GM19099 (cell line): ENCODE data around the gene IL9.

ENCODE experiments used
- POLR2A ChIP-seq: IDR thresholded peaks from 3 replicates; pipeline ENCODE4 v1.6.1; 2011; ENCODE audit warnings: low read depth; ENCODE audit not compliant: insufficient read length; ENCODE audit errors: extremely low read depth

IL9 gene

DNA sequence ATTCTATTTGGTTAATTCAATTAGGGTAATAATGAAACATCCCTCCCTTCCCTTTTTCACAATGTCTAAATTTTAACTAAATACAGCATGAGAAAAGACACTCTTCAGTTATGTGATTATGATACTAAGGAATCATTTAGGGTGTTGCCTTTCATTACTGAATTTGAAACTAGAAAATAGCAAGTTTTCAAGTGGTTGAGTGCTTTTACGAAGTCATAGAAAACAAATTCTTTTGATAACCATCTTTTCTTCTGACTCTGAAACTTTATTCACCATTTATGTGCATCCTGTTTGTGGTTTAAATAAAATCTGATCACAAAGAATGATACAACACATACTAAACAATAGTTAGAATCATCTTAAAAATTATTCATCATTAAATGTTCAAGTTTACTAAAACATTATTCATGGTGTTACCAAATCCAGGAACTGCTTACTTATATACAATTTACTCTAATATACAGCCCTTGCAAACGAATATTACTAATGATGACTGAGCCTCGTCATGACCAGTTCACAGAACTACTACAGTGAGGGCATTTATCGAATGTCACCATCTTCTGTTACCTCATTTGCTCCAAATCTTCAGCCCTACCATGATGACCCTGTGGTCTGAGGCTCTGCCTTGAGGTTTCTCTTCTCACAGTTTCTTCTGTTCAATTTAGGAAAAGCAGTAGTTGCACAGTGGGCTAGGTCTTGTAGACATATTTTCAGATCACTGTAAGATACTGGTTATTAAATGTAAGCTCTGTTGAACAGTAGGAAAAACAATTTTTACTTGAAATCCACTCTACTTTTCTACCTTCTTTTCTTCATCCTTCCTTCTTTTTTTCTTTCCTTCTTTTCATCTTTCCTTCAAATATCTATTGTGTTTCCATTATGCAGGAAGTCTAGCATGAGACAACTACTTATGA, 18.3 kb upstream of the IL9 start:
- no peak for TF ChIP-seq POLR2A

DNA sequence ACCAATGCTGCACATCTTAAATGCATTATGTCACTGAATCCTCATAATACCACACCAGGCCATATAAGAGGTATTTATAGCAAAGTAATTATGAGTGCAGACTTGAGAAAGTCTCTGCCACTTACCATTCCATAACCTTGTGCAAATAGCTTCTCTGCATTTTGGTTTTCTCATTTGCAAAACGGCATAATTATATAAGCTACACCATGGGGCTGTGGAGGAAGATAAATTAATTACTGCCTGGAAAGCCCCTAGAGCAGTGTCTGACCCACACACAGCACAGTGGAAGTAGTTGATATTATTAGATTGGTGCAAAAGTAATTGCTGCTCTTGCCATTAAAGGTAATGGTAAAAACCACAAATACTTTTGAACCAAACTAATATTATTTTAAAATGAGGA, 9.5 kb upstream of the IL9 start:
- no peak for TF ChIP-seq POLR2A

DNA sequence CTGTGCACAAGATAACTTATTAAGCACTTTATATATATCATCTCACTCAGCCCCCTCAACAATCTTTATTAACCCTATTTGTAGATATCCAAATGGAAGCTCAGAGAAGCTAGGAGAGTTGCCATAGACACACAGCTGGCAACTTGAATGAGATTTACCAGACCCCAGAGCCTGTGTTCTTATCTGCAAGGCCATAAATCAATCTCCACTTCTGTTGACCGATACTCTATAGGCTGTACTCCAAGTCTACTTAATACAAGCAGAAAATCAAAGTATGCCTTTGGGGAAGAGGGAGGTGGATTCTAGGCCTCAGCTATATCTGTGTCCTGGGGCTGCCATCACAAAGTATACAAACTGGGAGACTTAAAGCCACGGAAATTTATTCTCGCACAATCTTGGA, 6.0 kb upstream of the IL9 start:
- no peak for TF ChIP-seq POLR2A

DNA sequence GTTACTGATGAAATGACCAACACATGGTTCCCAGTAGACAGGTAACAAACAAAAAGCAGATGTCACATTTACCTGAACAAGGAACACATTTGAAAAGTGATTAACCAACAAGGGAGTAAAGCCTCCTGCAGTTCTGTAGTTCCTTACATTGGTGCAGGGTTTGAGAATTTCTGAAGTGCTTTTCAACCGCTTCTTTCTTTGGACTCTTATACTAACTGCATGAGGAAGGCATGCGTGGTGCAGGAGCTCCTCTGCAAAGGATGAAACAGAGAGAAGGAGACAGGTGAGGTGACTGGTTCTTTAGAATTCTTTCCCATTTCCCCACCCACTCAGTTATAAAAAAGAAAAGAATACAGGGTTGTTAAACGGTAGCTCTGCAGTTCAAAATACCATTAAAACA, 4.6 kb upstream of the IL9 start:
- no peak for TF ChIP-seq POLR2A

DNA sequence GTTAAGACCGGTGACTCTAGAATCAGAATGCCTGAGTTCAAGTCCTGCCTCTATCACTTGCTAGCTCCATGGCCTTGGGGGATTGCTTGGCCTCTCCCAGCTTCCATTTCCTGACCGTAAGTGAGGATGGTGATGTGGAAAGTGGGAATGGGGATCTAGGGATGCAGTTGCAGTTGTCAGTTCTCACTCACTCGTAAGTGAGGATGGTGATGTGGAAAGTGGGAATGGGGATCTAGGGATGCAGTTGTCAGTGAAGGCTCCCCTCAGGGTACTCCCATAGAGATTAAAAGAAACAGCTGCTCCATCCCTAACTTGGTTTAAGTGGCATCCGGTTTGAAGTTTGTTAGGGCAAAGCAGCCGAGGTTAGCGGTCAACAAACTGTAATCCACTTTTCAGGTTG, 3.0 kb upstream of the IL9 start:
- TF ChIP-seq POLR2A: no peak

DNA sequence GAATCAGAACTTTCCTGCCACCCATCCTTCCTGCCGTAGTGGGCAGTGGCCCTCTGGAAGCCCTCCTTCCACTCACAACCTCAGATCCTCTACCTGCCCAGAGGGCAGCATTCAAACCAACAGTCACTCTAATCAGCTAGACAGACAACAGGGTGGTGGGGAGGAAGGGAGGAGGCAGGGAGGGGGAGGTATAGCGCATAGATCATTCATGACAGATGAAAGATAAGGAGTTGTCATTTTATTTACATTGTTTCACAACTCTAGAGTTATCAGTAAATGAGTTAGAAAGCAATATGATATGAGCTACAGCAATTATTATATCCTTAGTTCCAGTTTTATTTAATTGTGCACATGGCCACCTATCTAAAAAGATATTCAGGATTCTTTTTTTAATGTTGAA, 852 bp downstream of the IL9 start:
- no peak for TF ChIP-seq POLR2A

DNA sequence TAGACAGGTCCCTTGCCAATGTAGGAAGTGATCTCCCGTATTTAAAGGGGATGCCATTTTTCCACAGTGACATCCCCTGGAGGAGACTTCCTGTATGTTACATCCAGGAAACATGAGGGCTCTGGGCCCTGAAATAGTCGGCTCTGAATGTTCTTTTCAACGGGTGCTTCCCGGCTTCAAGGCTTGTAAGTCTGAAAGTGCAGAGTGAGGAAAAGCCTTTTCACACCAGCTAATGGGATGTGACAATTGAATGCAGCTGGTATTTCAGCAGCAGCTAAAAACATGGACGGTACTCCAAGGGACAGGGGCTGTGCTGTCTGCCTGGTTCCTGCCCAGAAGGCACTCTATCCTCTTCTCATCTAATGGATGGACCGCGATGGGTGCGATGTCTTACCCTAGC, 1.4 kb downstream of the IL9 start:
- TF ChIP-seq POLR2A: no peak

DNA sequence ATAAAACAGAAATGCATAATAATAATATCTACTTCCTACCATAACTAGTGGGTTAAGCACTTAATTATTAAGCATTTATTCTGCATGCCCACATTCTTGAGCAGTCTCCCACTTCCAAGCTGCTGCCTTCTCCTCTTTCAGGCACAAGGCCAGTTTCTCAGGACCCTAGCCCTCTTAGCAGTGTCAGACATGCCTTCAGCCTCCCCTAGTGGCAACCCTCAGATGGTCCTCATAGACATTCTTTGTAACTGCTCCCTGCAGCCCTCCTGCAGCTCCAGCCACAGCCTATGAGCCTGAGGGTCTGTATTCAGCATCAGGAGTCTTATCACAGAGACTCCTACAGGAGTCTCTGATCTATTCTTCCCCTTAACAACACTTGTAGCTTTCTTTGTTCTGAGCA, 3.9 kb downstream of the IL9 start:
- TF ChIP-seq POLR2A: no peak

DNA sequence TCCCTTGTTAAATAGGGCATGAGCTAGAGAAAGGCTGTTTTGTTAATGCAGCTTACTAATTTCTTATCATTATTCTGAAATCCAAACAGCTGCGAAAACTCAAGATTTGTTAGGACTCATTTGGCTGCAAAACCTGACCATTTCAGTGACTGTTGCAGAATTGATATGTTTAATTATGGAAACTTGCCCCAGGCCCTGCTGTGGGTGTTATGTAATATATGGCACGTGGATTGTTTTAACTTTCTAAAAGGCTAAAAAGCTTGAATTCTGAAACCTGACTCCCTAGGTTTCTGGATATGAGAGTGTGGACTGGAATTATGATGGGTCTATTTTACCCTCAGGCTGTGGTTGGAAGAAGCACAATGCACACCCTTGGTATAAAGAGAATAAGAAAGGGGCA, 4.4 kb downstream of the IL9 start:
- no peak for TF ChIP-seq POLR2A

DNA sequence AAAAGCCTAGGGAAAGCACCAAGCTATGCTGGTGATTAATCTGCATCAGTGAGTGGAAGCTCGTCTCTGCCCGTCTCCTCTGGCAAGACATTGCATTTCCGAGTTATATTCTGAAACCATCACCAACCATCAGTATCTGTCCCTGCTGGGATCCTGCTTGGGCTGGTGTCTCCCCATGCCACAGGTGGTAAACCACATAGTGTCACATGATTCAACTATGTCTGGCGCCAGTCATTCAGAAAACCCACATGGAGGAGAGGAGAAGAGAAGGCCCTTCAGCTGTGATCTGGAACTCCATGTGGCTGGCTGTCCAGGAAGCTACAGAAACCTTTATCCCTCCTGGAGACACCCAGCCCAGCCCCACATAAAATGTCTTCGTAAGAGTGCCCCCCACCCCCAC, 4.8 kb downstream of the IL9 start:
- TF ChIP-seq POLR2A: no peak

DNA sequence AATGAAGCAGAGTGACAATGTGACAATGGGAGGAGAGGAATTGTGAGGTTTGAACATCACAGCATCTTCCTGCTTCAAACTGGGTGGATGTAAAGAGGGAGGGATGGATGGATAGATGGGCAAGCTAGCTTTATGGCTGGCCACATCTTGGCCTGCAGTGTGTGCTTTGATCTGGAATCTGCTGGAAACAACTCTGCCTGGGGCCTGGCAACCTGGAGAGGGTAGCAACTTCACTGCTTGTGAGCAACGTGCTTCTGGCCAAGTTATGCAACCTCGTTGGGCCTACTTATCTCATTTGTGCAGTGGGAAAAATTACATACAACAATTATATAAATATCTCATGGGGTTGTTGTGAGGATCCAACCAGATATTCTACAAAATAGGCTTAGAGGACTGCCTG, 5.3 kb downstream of the IL9 start:
- no peak for TF ChIP-seq POLR2A

DNA sequence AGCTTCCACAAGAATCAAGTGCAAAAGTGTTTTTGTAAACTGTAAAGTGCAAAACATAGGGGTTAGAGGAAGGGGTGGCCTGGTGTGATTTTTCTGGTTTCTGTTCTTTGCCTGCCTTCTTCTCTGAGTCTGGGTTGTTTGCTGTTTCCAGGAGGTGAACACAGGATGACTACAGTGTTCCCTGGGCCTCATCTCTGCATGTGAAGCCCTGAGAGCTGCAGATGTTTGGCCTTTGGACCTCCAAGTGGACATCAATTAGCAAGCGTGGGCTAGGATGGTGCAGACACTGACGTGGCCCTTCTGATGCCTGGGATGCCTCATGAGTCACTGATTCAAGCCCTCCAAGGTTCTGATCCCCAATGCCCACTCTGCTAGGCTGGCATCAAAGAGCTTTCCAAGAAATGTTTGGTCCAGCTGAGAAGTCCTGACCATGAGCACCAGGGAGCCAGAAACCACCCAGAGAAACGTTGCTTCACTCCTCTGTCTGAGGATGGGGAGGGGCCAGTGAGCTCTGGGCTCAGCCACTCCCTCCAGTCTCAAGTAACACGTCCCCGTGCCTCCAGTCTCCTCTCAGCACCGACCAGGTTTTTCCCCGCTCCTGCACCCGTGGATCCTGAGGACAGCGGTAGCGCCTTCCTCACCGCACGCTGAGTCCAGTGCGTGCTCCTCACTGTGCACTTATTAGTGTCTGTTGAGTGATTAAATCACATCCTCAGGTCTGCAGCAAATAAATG, 7.6 kb downstream of the IL9 start:
- no peak for TF ChIP-seq POLR2A

DNA sequence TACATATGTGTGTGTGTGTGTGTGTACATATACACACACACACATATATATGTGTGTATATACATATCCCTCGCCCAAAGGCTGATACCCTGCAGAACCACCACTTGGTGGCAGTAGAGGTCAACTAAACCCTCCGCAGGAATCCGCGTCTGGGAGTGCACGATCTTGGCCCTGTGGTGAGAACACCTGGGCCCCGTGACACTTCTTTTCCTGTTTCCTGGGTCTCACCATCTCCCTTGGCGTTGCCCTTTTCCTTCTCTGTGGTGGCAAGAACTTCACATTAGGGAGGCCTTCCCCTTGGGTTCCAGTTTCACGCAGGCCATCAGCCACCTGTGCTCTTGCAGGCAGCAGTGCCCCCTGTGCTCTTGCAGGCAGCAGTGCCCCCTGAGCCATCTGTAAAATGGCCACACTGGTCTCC, 8.2 kb downstream of the IL9 start:
- no peak for TF ChIP-seq POLR2A

DNA sequence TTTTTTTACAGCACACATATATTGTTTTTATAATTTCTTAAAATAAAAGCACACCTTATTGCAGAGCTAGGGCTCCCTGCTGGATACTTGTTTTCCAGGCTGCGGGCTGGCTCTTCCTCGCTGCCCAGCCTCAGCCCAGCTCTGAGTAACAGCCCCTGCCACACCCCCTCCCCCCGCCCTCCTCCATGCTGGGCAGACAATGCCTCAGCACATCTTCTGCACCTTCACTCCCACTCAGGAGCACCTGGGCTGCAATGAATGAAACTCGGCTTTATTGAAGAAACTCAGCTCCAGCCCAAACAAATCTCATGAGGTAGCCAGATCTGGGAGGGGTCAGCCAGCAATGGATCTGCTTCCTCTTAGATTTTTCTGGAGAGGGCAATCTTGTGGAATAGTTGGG, 9.5 kb downstream of the IL9 start:
- TF ChIP-seq POLR2A: no peak

DNA sequence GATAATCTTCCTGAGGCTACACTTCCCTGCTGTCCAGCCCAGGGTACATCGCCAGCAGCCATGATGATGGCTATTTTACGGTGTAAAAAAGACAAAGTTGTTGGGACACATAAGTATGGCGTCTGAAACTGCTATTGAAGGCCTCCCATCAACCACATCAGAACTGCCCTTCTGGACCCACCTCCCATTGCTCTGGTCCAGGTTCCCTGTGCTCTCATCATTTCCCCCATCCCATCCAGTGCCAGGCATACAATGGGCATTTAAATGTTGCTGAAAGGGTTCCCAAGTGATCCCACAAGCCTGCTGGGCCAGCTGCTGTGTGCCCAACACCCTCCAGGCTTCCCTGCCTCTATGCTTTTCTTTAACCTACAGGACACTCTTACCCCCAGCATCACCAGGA, 10.6 kb downstream of the IL9 start:
- no peak for TF ChIP-seq POLR2A

DNA sequence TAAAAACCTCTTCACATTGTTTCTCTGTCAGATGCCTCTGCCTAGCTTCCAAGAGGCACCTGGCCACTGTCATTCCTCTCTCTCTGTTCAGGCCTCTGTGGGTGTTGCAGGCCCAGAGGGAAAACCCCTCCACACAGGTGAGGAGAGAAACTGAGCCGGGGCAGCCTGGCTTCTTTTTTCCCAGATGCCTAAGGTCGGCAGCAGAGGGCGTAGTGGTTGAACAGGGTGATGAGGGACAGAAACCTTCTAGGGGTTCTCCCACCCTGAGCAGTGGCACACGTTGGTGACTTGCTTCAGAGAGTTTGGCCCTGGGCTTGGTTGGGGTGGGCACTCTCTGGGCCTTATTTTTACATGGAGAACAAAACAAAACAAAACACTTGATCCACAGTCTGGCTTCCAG, 12.2 kb downstream of the IL9 start:
- TF ChIP-seq POLR2A: no peak
